HG02973 (cell line): ENCODE results near the gene SCD5.

ENCODE experiments used
- ATAC-seq: cut with Tn5 transposase; IDR thresholded peaks from one replicate; pipeline ENCODE4 v1.9.1; 2021; ENCODE audit warnings: moderate library complexity; ENCODE audit not compliant: unreplicated experiment

SCD5 gene

GRCh38 chr4:82797405-82798111, 1.0 kb downstream of the SCD5 start:
- no peak for ATAC-seq

- no peak for ATAC-seq
These were observed 1.6 kb downstream of the SCD5 start for GRCh38 chr4:82797040-82797404.

GRCh38 chr4:82792912-82793649, 5.5 kb downstream of the SCD5 start:
- ATAC-seq: no peak

- ATAC-seq: no peak
These were observed 7.4 kb downstream of the SCD5 start for GRCh38 chr4:82791179-82791578.

- ATAC-seq: no peak
These were observed 8.4 kb downstream of the SCD5 start for GRCh38 chr4:82790060-82790660.

- ATAC-seq: no peak
These were observed 9.4 kb downstream of the SCD5 start for GRCh38 chr4:82789025-82789776.

GRCh38 chr4:82787342-82787741, 11.3 kb downstream of the SCD5 start:
- no peak for ATAC-seq

- no peak for ATAC-seq
These were observed 11.8 kb downstream of the SCD5 start for GRCh38 chr4:82786828-82787227.

- ATAC-seq: no peak
These were observed 12.8 kb downstream of the SCD5 start for GRCh38 chr4:82785611-82786400.

GRCh38 chr4:82784681-82785610, 13.7 kb downstream of the SCD5 start:
- ATAC-seq: no peak

GRCh38 chr4:82782626-82783345, 15.8 kb downstream of the SCD5 start:
- ATAC-seq: no peak

- peak; percentile 81 for ATAC-seq
These were observed 17.8 kb downstream of the SCD5 start for GRCh38 chr4:82780752-82781231.

GRCh38 chr4:82780170-82780751, 18.3 kb downstream of the SCD5 start:
- no peak for ATAC-seq

GRCh38 chr4:82779032-82779431, 19.6 kb downstream of the SCD5 start:
- ATAC-seq: no peak

- ATAC-seq: no peak
These were observed 20.6 kb downstream of the SCD5 start for GRCh38 chr4:82777857-82778525.

- ATAC-seq: no peak
These were observed 21.6 kb downstream of the SCD5 start for GRCh38 chr4:82776925-82777542.

- no peak for ATAC-seq
These were observed 23.4 kb downstream of the SCD5 start for GRCh38 chr4:82775243-82775642.
